GM23338 (cell line): ENCODE measurements around the gene GABRB3.

Source experiments
- EZH2 ChIP-seq: fragments of 200-600 bp; sonication (generic); IDR thresholded peaks from one replicate; pipeline ENCODE4 v1.8.0; 2017; ENCODE audit warnings: antibody characterized with exemption, mild to moderate bottlenecking, low read depth; ENCODE audit not compliant: unreplicated experiment
- EZH2phosphoT487 ChIP-seq: fragments of 200-600 bp; sonication (generic); IDR thresholded peaks from one replicate; pipeline ENCODE4 v1.8.1; 2018; ENCODE audit warnings: antibody characterized with exemption; ENCODE audit not compliant: unreplicated experiment
- JUNB ChIP-seq: IDR thresholded peaks from one replicate; pipeline ENCODE4 v1.6.1; 2016; ENCODE audit warnings: antibody characterized with exemption; ENCODE audit not compliant: unreplicated experiment
- POLR2AphosphoS5 ChIP-seq: IDR thresholded peaks from 2 replicates; pipeline ENCODE4 v1.6.1; 2016; ENCODE audit warnings: antibody characterized with exemption, low read depth
- ZNF114 ChIP-seq: fragments of 250-450 bp; sonication (Bioruptor Pico); IDR thresholded peaks from 2 replicates; pipeline ENCODE4 v1.5.0; 2020; ENCODE audit warnings: mild to moderate bottlenecking, moderate library complexity
- TF ChIP-seq, protein P1 (sequence below), 2 experiments: fragments of 200-600 bp in 1 of 2; sonication (generic) in 1 of 2; conservative IDR thresholded peaks; 2 replicates each; pipeline versions ENCODE4 v1.5.1 to v1.6.1; 2016 to 2017; ENCODE audit warnings: antibody characterized with exemption in 2 of 2, low read depth in 2 of 2, mild to moderate bottlenecking in 2 of 2, moderate library complexity in 1 of 2
- TF ChIP-seq, protein P2 (sequence below): IDR thresholded peaks from 2 replicates; pipeline ENCODE4 v1.6.1; 2016; ENCODE audit warnings: antibody characterized with exemption
- TF ChIP-seq, protein P3 (sequence below): fragments of 250-450 bp; sonication (Bioruptor Pico); IDR thresholded peaks from 2 replicates; pipeline ENCODE4 v1.5.0; 2020; ENCODE audit warnings: mild to moderate bottlenecking, moderate library complexity
- TF ChIP-seq, protein P4 (sequence below): IDR thresholded peaks from one replicate; pipeline ENCODE4 v1.6.1; 2018; ENCODE audit warnings: antibody characterized with exemption; ENCODE audit not compliant: unreplicated experiment

DNA sequence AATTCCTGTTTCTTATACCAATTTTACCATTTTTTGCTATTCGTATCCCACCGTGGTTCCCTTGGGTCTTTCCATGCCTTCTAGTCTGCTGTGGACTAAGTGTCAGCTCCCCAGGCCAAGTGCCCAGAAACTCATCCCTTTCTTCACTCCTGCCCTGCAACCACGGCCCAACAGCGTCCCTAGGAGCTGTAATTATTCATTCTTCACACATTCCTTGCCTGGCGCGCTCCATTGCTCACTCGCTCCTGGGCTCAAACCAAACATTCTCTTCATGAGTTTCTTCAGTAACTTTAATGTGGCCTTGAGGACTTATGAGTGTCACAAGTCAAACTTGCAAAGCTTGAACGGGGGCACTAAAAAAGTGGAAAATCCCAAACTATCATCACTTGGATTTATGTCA lies 15.7 kb downstream of the GABRB3 start:
- TF ChIP-seq, protein P1, sequence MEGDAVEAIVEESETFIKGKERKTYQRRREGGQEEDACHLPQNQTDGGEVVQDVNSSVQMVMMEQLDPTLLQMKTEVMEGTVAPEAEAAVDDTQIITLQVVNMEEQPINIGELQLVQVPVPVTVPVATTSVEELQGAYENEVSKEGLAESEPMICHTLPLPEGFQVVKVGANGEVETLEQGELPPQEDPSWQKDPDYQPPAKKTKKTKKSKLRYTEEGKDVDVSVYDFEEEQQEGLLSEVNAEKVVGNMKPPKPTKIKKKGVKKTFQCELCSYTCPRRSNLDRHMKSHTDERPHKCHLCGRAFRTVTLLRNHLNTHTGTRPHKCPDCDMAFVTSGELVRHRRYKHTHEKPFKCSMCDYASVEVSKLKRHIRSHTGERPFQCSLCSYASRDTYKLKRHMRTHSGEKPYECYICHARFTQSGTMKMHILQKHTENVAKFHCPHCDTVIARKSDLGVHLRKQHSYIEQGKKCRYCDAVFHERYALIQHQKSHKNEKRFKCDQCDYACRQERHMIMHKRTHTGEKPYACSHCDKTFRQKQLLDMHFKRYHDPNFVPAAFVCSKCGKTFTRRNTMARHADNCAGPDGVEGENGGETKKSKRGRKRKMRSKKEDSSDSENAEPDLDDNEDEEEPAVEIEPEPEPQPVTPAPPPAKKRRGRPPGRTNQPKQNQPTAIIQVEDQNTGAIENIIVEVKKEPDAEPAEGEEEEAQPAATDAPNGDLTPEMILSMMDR (conservative IDR thresholded peaks at IDR 0.05; ENCODE audit: low read depth in 2 of 2): no peak
- no peak for TF ChIP-seq JUNB
- no peak for TF ChIP-seq EZH2
- TF ChIP-seq POLR2AphosphoS5: no peak
- TF ChIP-seq, protein P2, sequence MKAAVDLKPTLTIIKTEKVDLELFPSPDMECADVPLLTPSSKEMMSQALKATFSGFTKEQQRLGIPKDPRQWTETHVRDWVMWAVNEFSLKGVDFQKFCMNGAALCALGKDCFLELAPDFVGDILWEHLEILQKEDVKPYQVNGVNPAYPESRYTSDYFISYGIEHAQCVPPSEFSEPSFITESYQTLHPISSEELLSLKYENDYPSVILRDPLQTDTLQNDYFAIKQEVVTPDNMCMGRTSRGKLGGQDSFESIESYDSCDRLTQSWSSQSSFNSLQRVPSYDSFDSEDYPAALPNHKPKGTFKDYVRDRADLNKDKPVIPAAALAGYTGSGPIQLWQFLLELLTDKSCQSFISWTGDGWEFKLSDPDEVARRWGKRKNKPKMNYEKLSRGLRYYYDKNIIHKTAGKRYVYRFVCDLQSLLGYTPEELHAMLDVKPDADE: no peak
- TF ChIP-seq ZNF114 (CRISPR knock-in tag): no peak
- TF ChIP-seq, protein P3, sequence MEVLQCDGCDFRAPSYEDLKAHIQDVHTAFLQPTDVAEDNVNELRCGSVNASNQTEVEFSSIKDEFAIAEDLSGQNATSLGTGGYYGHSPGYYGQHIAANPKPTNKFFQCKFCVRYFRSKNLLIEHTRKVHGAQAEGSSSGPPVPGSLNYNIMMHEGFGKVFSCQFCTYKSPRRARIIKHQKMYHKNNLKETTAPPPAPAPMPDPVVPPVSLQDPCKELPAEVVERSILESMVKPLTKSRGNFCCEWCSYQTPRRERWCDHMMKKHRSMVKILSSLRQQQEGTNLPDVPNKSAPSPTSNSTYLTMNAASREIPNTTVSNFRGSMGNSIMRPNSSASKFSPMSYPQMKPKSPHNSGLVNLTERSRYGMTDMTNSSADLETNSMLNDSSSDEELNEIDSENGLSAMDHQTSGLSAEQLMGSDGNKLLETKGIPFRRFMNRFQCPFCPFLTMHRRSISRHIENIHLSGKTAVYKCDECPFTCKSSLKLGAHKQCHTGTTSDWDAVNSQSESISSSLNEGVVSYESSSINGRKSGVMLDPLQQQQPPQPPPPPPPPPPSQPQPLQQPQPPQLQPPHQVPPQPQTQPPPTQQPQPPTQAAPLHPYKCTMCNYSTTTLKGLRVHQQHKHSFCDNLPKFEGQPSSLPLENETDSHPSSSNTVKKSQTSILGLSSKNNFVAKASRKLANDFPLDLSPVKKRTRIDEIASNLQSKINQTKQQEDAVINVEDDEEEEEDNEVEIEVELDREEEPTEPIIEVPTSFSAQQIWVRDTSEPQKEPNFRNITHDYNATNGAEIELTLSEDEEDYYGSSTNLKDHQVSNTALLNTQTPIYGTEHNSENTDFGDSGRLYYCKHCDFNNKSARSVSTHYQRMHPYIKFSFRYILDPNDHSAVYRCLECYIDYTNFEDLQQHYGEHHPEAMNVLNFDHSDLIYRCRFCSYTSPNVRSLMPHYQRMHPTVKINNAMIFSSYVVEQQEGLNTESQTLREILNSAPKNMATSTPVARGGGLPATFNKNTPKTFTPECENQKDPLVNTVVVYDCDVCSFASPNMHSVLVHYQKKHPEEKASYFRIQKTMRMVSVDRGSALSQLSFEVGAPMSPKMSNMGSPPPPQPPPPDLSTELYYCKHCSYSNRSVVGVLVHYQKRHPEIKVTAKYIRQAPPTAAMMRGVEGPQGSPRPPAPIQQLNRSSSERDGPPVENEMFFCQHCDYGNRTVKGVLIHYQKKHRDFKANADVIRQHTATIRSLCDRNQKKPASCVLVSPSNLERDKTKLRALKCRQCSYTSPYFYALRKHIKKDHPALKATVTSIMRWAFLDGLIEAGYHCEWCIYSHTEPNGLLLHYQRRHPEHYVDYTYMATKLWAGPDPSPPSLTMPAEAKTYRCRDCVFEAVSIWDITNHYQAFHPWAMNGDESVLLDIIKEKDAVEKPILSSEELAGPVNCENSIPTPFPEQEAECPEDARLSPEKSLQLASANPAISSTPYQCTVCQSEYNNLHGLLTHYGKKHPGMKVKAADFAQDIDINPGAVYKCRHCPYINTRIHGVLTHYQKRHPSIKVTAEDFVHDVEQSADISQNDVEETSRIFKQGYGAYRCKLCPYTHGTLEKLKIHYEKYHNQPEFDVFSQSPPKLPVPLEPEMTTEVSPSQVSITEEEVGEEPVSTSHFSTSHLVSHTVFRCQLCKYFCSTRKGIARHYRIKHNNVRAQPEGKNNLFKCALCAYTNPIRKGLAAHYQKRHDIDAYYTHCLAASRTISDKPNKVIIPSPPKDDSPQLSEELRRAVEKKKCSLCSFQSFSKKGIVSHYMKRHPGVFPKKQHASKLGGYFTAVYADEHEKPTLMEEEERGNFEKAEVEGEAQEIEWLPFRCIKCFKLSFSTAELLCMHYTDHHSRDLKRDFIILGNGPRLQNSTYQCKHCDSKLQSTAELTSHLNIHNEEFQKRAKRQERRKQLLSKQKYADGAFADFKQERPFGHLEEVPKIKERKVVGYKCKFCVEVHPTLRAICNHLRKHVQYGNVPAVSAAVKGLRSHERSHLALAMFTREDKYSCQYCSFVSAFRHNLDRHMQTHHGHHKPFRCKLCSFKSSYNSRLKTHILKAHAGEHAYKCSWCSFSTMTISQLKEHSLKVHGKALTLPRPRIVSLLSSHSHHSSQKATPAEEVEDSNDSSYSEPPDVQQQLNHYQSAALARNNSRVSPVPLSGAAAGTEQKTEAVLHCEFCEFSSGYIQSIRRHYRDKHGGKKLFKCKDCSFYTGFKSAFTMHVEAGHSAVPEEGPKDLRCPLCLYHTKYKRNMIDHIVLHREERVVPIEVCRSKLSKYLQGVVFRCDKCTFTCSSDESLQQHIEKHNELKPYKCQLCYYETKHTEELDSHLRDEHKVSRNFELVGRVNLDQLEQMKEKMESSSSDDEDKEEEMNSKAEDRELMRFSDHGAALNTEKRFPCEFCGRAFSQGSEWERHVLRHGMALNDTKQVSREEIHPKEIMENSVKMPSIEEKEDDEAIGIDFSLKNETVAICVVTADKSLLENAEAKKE: no peak
- TF ChIP-seq, protein P4, sequence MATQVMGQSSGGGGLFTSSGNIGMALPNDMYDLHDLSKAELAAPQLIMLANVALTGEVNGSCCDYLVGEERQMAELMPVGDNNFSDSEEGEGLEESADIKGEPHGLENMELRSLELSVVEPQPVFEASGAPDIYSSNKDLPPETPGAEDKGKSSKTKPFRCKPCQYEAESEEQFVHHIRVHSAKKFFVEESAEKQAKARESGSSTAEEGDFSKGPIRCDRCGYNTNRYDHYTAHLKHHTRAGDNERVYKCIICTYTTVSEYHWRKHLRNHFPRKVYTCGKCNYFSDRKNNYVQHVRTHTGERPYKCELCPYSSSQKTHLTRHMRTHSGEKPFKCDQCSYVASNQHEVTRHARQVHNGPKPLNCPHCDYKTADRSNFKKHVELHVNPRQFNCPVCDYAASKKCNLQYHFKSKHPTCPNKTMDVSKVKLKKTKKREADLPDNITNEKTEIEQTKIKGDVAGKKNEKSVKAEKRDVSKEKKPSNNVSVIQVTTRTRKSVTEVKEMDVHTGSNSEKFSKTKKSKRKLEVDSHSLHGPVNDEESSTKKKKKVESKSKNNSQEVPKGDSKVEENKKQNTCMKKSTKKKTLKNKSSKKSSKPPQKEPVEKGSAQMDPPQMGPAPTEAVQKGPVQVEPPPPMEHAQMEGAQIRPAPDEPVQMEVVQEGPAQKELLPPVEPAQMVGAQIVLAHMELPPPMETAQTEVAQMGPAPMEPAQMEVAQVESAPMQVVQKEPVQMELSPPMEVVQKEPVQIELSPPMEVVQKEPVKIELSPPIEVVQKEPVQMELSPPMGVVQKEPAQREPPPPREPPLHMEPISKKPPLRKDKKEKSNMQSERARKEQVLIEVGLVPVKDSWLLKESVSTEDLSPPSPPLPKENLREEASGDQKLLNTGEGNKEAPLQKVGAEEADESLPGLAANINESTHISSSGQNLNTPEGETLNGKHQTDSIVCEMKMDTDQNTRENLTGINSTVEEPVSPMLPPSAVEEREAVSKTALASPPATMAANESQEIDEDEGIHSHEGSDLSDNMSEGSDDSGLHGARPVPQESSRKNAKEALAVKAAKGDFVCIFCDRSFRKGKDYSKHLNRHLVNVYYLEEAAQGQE: no peak
- no peak for TF ChIP-seq EZH2phosphoT487
